SK-N-MC (cell line): ENCODE measurements around the gene PWP1.

Source experiments
- DNase-seq: peaks from one replicate; pipeline ENCODE4 v3.0.0-alpha.2; 2011; ENCODE audit warnings: low read depth, low spot score
- H3K27ac ChIP-seq: fragments of 200-600 bp; sonication (generic); 2 replicates; pipeline ENCODE4 v1.5.1; 2016; ENCODE audit warnings: mixed run types
- H3K36me3 ChIP-seq: fragments of 200-600 bp; sonication (generic); 2 replicates; pipeline ENCODE4 v1.6.1; 2017; ENCODE audit warnings: antibody characterized with exemption, low read length, mixed read lengths; ENCODE audit not compliant: insufficient read depth
- H3K4me3 ChIP-seq: fragments of 200-600 bp; sonication (generic); 2 replicates; pipeline ENCODE4 v1.5.1; 2016
- H3K9ac ChIP-seq: fragments of 200-600 bp; sonication (generic); 2 replicates; pipeline ENCODE4 v1.8.0; 2017; ENCODE audit warnings: mixed run types, mixed read lengths; ENCODE audit not compliant: insufficient read length
- H3K9me3 ChIP-seq: fragments of 200-600 bp; sonication (generic); 2 replicates; pipeline ENCODE4 v1.6.1; 2017; ENCODE audit warnings: low read depth, mild to moderate bottlenecking, antibody characterized with exemption, low read length, moderate library complexity, mixed read lengths
- EZH2 ChIP-seq: fragments of 200-600 bp; sonication (generic); IDR thresholded peaks from one replicate; pipeline ENCODE4 v1.6.1; 2017; ENCODE audit warnings: antibody characterized with exemption
- FOXP2 ChIP-seq: optimal IDR thresholded peaks from 2 replicates; pipeline ENCODE3; 2011; ENCODE audit warnings: mild to moderate bottlenecking, moderate library complexity; ENCODE audit not compliant: insufficient read depth; ENCODE audit errors: extremely low read length, control extremely low read depth
- POLR2AphosphoS5 ChIP-seq: IDR thresholded peaks from 2 replicates; pipeline ENCODE4 v1.6.1; 2012; ENCODE audit warnings: mild to moderate bottlenecking, low read depth, low read length, borderline replicate concordance

Gene PWP1

DNA sequence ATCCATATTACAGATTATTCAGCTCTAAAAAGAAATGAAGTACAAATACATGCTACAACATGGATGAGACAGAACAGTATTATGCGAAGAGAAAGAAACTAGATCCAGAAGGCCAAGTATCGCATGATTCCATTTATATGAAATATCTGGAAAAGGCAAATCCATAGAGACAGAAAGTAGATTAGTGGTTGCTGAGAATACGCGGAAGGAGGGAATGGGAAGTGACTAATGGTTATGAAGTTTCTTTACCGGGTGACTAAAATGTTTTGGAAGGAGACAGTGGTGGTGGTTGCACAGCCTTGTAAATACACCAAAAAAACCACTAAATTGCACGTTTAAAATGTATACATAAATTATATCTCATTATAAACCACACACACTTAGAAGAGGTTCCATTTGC, 62.9 kb downstream of the PWP1 start:
- no peak for DNase-seq
- Histone ChIP-seq H3K9me3 (no peaks in the 10 kb centered on the region), H3K27ac (0 out of 2 replicates have a peak overlapping the region, but pooled peaks have one; percentile 2), H3K9ac (no peak overlapping the region), H3K36me3 (peaks cover 83% of the 10 kb centered on the region), H3K4me3 (no peak overlapping the region)
- TF ChIP-seq EZH2 (no peak), POLR2AphosphoS5 (no peak), FOXP2 (no peak)

- H3K36me3 ChIP-seq: peaks cover 83% of the 10 kb centered on the region
- H3K9ac ChIP-seq: no peak overlapping the region
- DNase-seq: no peak
- no peaks in the 10 kb centered on the region for H3K9me3 ChIP-seq
- no peak overlapping the region for H3K27ac ChIP-seq
- no peak overlapping the region for H3K4me3 ChIP-seq
- TF ChIP-seq EZH2 (no peak), POLR2AphosphoS5 (no peak), FOXP2 (no peak)
Measured at GRCh38 chr12:107749083-107749482, 63.5 kb downstream of the PWP1 start.

DNA sequence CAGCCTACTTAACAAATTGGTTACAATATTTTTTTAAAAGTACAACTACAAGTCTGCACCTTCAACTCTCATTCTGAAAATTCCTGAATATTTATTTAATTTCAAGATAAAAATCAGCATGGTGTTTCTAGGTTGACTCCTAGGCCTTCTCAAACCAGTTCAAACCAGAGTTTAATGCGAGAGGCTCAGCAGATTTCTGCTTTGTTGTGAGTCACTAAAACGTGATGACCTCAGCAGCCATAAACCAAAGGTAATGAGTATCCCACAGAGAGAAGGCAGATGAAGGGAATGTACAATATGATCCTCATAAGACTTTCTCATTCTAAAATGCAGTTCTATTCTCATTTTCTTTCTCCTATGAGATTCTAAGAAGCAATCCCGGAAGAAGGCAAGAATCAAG, 73.8 kb downstream of the PWP1 start:
- H3K36me3 ChIP-seq: peaks cover 39% of the 10 kb centered on the region
- no peak for TF ChIP-seq FOXP2
- no peaks in the 10 kb centered on the region for H3K9me3 ChIP-seq
- DNase-seq: peak; percentile 28
- peak overlapping the region; percentile 85 for H3K9ac ChIP-seq
- H3K4me3 ChIP-seq: peak overlapping the region; percentile 81
- H3K27ac ChIP-seq: peak overlapping the region; percentile 30; the same call in 1 of the 2 replicates

DNA sequence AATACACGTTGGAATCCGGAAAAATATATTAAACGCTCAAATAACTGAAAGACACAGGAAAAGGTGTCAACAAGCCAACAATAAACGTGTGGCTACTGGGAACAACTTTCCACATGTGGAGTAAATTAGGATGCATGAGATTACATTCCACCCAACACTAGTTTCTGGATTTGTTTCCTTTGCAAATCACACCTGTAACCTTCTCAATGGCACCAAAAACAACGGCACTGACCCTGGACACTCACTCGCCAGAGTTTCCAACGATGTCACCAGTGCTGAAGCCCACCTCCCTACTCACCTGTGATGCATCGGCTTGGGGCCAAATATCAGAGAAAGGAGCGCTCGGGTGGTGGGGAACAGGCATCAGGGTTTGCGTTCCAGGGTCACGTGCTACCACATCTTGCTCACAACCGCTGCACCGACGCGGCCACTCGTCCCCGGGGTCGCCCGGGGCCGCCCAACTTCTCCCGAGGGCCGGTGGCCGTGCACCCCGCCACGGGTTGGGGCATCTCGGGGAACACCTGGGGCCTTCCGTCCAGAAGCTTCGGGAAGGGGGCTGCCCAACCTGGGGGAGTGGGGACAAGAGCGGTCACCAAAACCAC, 74.7 kb downstream of the PWP1 start:
- peak overlapping the region; percentile 85 for H3K9ac ChIP-seq
- H3K36me3 ChIP-seq: peaks cover 30% of the 10 kb centered on the region
- peak overlapping the region; percentile 30; the same call in 1 of the 2 replicates for H3K27ac ChIP-seq
- TF ChIP-seq FOXP2 (no peak), EZH2 (no peak), POLR2AphosphoS5 (no peak; the same call in 1 of the 2 replicates)
- H3K9me3 ChIP-seq: no peaks in the 10 kb centered on the region
- peak overlapping the region; percentile 81 for H3K4me3 ChIP-seq
- DNase-seq: no peak

DNA sequence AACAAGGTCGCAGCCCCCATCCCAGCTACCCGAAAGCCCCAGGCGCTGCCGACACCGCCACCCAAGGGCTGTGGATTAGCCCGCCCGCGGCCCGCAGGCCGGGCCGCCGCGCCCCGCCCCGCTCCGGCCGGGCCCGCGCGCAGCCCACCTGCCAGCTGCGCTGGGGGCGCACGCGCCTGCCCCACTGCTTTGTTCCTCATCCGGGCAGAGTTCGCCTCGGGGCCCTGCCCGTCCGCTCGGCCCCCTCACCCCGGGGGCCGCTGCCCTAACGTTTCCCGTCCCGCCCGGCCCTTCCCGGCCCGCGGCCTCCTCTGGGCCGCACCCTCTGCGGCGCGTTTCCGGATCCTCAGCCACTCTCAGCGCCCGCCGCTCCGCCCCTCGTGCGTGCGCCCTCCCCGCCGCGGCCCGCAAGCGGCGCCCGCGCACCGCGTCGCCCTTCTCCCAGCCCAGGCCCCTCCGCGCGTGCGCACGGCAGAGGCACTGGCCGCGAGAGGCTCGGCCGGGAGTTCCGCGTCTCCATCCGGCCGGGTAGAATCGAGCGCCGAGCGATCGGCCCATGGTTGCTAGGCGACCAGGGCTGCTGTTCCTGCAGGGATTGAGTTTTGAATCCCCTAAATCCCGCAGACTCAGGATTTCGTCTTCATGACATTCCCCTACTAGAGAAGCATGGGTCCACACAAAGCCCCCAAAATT, 75.4 kb downstream of the PWP1 start, which contains the start of gene PRDM4:
TSS of gene PRDM4 (minus strand) at position 329 of the 693 bp plus-strand sequence. CDS start 622 bp downstream, outside the sequence.
- Histone ChIP-seq H3K9ac (peak within 1 kb of the TSS; percentile 85), H3K9me3 (no peaks in the 10 kb centered on the region), H3K27ac (peak within 1 kb of the TSS; percentile 30; the same call in 1 of the 2 replicates), H3K4me3 (peak within 1 kb of the TSS; percentile 81), H3K36me3 (peaks cover 26% of the 10 kb centered on the region)
- peak; percentile 28 for DNase-seq
- TF ChIP-seq POLR2AphosphoS5 (peak; percentile 69; the same call in 1 of the 2 replicates), FOXP2 (no peak), EZH2 (no peak)

GRCh38 chr12:107761502-107761904, 75.9 kb downstream of the PWP1 start:
- Histone ChIP-seq H3K36me3 (peaks cover 20% of the 10 kb centered on the region), H3K9ac (peak overlapping the region; percentile 36), H3K27ac (no peak overlapping the region), H3K4me3 (peak overlapping the region; percentile 81), H3K9me3 (no peaks in the 10 kb centered on the region)
- DNase-seq: no peak
- TF ChIP-seq POLR2AphosphoS5 (no peak), FOXP2 (no peak), EZH2 (no peak)
